Loucy (cell line): ENCODE data around the gene PGAM5.

Source experiments
- H2AFZ ChIP-seq: fragments of 200-600 bp; sonication (generic); 2 replicates; pipeline ENCODE4 v1.6.0; 2016; ENCODE audit warnings: antibody characterized with exemption, mild to moderate bottlenecking, low read length, moderate library complexity
- H3F3A ChIP-seq: fragments of 200-600 bp; 2 replicates; pipeline ENCODE4 v1.6.0; 2016; ENCODE audit warnings: antibody characterized with exemption, low read depth, mild to moderate bottlenecking
- H3K27me3 ChIP-seq: fragments of 200-600 bp; sonication (generic); 2 replicates; pipeline ENCODE4 v1.6.1; 2014; ENCODE audit warnings: low read length, mild to moderate bottlenecking; ENCODE audit not compliant: insufficient read depth, poor library complexity, severe bottlenecking
- H3K36me3 ChIP-seq: fragments of 200-600 bp; sonication (generic); 2 replicates; pipeline ENCODE4 v1.6.1; 2016; ENCODE audit warnings: low read length; ENCODE audit not compliant: insufficient read depth
- H3K4me1 ChIP-seq: fragments of 200-600 bp; sonication (generic); 2 replicates; pipeline ENCODE4 v1.5.1; 2014; ENCODE audit warnings: low read length, mild to moderate bottlenecking; ENCODE audit not compliant: insufficient read depth, poor library complexity, severe bottlenecking
- H3K4me2 ChIP-seq: fragments of 200-600 bp; sonication (generic); 2 replicates; pipeline ENCODE4 v1.6.0; 2014; ENCODE audit warnings: antibody characterized with exemption, low read length, low read depth, mild to moderate bottlenecking; ENCODE audit not compliant: poor library complexity, severe bottlenecking
- H3K4me3 ChIP-seq: fragments of 200-600 bp; sonication (generic); 2 replicates; pipeline ENCODE4 v1.5.1; 2014; ENCODE audit warnings: low read length, mild to moderate bottlenecking, mixed read lengths; ENCODE audit not compliant: poor library complexity, severe bottlenecking
- H3K79me2 ChIP-seq: fragments of 200-600 bp; sonication (generic); 2 replicates; pipeline ENCODE4 v1.6.1; 2014; ENCODE audit warnings: low read length; ENCODE audit not compliant: insufficient read depth
- H3K9ac ChIP-seq: fragments of 200-600 bp; sonication (generic); 2 replicates; pipeline ENCODE4 v1.6.0; 2014; ENCODE audit warnings: mild to moderate bottlenecking, low read depth, low read length, moderate library complexity; ENCODE audit not compliant: poor library complexity, severe bottlenecking
- H3K9me2 ChIP-seq: fragments of 200-600 bp; sonication (generic); replicated peaks from 2 replicates; pipeline ENCODE4 v1.6.1; 2016; ENCODE audit warnings: low read depth, low read length, mixed read lengths
- H3K9me3 ChIP-seq: fragments of 200-600 bp; sonication (generic); 2 replicates; pipeline ENCODE4 v1.6.1; 2014; ENCODE audit warnings: mild to moderate bottlenecking, antibody characterized with exemption, low read length, low read depth; ENCODE audit not compliant: insufficient read depth
- H4K20me1 ChIP-seq: fragments of 200-600 bp; sonication (generic); 2 replicates; pipeline ENCODE4 v1.6.0; 2014; ENCODE audit warnings: antibody characterized with exemption, low read length, mild to moderate bottlenecking; ENCODE audit not compliant: insufficient read depth, poor library complexity, severe bottlenecking
- EZH2phosphoT487 ChIP-seq: fragments of 200-600 bp; IDR thresholded peaks from 2 replicates; pipeline ENCODE4 v1.6.1; 2018; ENCODE audit warnings: antibody characterized with exemption, mild to moderate bottlenecking, moderate library complexity, borderline replicate concordance
- TF ChIP-seq, protein P1 (sequence below): fragments of 200-600 bp; sonication (generic); conservative IDR thresholded peaks from 2 replicates; pipeline ENCODE4 v1.5.1; 2014; ENCODE audit warnings: mild to moderate bottlenecking, antibody characterized with exemption, low read length

PGAM5 gene

DNA sequence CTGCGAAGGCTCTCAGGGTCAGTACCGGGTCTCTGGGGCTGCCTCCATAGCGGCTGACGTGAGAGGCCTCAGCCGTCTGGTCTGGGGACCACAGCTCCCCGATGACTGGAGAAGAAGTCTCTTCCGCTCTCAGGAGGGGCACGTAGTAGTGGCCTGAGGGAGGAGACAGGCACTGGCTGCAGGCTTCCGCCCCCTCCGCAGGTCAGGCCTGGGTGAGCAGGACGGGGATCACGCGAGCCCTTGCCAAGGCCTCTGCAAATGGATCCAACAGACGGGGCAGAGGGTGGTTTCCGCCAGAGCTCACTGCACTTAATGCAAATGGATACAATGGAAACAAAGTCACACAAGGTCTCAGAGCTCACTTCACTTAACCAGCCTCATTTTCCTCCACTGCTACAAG lies 26.3 kb downstream of the PGAM5 start:
- Histone ChIP-seq H2AFZ (no peak overlapping the region), H3K9ac (no peak overlapping the region), H3K9me2 (no peaks in the 10 kb centered on the region), H3K4me3 (no peak overlapping the region), H4K20me1 (no peaks in the 10 kb centered on the region), H3K36me3 (peaks cover 93% of the 10 kb centered on the region; the same call in 1 of the 2 replicates), H3K27me3 (no peaks in the 10 kb centered on the region), H3K9me3 (no peaks in the 10 kb centered on the region), H3K4me2 (no peak overlapping the region), H3K79me2 (peaks cover 3% of the 10 kb centered on the region; the same call in 1 of the 2 replicates), H3K4me1 (no peaks in the 10 kb centered on the region), H3F3A (no peaks in the 10 kb centered on the region)
- TF ChIP-seq EZH2phosphoT487: no peak
- TF ChIP-seq, protein P1, sequence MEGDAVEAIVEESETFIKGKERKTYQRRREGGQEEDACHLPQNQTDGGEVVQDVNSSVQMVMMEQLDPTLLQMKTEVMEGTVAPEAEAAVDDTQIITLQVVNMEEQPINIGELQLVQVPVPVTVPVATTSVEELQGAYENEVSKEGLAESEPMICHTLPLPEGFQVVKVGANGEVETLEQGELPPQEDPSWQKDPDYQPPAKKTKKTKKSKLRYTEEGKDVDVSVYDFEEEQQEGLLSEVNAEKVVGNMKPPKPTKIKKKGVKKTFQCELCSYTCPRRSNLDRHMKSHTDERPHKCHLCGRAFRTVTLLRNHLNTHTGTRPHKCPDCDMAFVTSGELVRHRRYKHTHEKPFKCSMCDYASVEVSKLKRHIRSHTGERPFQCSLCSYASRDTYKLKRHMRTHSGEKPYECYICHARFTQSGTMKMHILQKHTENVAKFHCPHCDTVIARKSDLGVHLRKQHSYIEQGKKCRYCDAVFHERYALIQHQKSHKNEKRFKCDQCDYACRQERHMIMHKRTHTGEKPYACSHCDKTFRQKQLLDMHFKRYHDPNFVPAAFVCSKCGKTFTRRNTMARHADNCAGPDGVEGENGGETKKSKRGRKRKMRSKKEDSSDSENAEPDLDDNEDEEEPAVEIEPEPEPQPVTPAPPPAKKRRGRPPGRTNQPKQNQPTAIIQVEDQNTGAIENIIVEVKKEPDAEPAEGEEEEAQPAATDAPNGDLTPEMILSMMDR: no peak

DNA sequence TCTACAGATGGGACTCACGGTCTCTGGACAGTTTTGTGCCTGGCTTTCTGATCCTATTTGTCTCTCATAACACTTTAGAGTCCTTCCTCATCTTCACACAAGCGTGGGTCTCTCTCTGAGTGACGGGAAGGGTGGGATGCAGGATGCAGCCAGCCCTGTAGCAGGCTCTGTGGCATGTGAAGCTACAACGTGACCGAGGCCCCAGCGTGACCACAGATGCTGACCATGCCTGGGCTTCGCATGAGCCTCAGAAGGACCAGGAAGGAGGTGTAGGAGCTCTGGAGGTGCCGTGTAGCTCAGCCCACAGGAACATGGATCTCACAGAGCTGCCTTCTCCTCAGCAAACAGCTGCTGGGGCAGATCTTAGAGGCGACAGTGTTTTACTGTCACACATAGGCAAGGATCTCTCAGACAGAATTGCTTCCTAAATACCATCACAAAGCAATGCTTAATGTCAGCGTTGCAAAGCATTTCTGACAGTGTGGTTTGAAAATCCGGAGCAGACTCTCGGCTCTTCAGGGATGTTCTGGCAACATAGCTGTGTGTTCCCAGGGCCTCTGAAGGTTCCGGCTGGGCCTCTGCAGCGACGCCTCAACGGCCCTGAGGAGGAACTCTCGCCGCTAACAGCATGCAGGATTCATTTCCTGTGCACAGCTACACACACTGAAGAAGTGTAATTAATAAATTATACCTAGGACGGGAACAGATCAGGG lies 29.1 kb downstream of the PGAM5 start:
- Histone ChIP-seq H3F3A (no peaks in the 10 kb centered on the region), H3K27me3 (no peaks in the 10 kb centered on the region), H2AFZ (no peak overlapping the region), H3K4me1 (no peaks in the 10 kb centered on the region), H3K9ac (no peak overlapping the region), H3K4me2 (no peak overlapping the region), H4K20me1 (peaks cover 3% of the 10 kb centered on the region), H3K9me3 (no peaks in the 10 kb centered on the region), H3K36me3 (peaks cover 90% of the 10 kb centered on the region; the same call in 1 of the 2 replicates), H3K79me2 (peaks cover 25% of the 10 kb centered on the region), H3K4me3 (no peak overlapping the region), H3K9me2 (no peaks in the 10 kb centered on the region)
- TF ChIP-seq, protein P1: no peak
- no peak for TF ChIP-seq EZH2phosphoT487

DNA sequence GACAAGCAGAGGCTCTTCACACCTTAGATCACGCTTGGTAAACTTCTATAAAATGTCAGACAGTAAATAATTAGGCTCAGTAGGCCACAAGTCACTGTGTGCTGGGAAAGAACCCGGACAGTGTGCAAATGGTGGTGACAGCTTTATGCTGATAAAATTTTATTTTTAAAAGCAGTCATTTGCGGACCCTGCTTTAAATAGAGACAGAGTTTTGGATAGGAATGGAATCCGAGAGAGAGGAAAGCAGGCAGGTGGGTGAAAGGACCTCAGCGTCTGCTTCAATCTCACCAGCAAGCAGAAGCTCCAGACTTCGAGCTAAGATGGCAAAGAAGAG lies 29.6 kb downstream of the PGAM5 start:
- Histone ChIP-seq H3K9me3 (no peaks in the 10 kb centered on the region), H3F3A (no peaks in the 10 kb centered on the region), H2AFZ (no peak overlapping the region), H3K36me3 (peaks cover 89% of the 10 kb centered on the region; the same call in 1 of the 2 replicates), H3K4me3 (no peak overlapping the region), H3K79me2 (peaks cover 30% of the 10 kb centered on the region), H4K20me1 (peaks cover 3% of the 10 kb centered on the region), H3K9ac (no peak overlapping the region), H3K27me3 (no peaks in the 10 kb centered on the region), H3K4me1 (no peaks in the 10 kb centered on the region), H3K4me2 (no peak overlapping the region), H3K9me2 (no peaks in the 10 kb centered on the region)
- TF ChIP-seq EZH2phosphoT487: no peak
- TF ChIP-seq, protein P1: no peak
